Measurements from ENCODE around the gene EPB41L5.

EPB41L5 gene

DNA sequence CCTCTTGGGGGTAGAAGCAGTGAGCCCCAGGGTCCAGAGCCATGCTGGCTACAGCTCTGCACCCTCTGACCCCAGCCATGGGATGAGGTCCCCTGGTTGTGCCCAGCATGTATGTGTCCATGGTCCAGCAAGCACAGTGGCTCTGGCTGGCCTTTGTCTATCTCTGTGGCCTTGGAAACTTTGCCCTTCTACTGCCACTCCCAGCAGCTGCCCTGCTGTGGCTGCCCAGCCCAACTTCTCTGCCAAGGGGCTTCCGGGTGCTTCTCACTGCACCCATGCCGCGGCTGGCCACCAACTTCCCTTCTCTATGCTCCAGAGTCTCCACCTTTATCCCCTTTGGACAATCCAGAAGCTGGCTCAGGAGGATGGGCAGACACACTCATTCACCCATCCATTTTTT, 191.5 kb downstream of the EPB41L5 start:
- no peak for DNase-seq

DNA sequence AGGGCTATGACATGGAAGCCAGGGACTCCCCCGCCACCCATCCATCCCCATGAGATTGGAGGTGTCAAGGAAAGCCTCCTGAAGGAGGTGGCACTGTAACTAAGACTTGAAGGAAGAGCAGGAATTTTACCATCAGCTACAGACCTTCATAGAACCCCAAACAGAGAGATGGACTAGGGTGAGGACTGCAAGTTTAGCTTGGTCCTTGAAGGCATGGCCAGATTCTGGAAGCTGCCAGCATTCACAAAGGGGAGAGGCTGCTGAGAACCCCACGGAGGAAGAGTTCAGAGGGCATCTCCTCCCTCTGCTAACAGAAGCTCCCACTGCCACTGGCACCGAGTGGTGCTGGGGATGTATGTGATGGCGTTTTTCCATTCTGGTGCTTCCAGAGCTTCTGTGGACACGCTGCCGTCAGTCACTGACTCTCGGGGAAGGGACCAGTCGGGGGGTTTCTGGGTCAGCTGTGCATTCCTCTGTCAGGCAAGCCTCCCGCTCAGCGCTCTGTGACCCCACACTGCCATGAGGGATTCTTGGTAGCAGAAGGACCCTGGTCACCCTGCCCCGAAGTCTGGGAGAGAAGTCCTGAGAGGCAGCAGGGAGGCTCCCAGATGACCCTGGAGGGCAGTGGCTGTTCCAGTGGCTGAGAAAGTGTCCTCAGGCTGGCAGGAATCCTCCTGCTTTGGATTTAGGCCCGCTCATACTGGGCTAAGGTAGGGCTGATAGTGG, 192.2 kb downstream of the EPB41L5 start:
- DNase-seq, result no peak

DNA sequence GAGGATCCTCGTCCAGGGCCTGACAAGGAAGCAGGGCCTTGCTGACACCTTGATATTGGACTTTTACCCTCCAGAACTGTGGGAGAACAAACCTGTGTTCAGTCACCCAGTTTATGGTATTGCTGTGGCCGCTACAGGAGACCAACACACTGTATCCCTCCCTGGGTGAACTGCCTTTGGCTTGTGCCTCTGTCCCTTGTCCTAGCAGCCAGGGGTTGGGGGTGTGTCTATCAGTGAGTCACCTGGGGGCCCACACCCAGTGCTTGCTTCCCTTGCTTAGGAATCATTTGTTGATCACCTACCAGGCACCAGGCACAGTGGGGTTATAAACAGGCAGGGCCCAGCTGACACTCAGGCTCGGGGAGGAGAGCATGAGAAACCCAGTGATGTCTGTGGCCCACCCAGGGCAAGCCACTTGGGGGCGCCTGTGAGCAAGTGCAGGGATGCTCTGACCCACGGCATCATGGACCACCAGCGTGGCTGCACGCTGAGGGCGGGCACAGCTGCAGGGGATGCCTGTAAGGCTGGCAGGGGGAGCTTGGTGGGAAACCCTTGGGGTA, 193.2 kb downstream of the EPB41L5 start:
- peak in 1 of 2 donors; percentile 33 for DNase-seq

DNA sequence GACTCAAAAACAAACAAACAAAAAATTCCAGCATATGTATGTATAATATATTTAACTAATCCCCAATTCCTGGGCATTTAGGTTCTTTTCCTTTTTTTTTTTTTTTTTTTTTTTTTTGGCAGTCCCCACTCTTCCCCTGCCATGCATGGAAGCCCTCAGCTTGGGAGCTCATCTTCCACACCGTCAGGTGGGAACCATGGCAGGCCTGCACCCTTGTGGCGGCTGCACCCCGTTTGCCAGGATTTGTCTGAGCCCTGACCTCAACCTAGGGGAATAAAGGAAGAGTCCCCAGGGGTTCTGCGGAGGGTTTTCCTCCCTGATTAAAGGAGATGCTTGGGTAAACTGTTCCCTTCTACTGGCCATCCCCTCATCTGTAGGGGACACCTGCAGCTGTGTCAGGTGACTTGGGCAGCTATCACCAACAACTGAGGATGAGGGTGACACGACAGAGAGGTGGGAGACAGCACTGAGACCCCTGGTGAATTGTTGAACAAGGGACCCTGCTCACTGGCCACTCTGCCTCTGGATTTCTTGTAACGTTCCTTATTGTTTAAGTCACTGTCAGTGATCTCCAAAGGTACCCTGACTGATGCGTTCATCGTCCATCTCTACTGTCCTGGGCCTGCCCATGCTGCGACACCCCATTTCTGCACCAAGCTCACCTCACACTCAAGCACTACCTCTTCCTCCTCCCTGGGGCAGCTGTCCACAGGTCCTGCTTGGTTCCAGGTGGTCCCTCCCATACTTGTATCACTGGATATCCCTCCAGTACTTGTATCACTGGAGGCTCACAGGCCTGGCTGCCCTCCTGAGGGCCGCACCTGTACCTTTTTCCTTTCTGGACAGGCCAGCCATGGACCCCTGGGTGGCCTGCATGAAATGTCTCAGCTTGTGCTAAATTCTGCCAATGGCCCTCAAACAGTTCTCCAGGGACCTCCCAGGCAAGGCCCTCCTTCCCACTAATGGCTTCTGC, 195.8 kb downstream of the EPB41L5 start:
- no peak for DNase-seq

DNA sequence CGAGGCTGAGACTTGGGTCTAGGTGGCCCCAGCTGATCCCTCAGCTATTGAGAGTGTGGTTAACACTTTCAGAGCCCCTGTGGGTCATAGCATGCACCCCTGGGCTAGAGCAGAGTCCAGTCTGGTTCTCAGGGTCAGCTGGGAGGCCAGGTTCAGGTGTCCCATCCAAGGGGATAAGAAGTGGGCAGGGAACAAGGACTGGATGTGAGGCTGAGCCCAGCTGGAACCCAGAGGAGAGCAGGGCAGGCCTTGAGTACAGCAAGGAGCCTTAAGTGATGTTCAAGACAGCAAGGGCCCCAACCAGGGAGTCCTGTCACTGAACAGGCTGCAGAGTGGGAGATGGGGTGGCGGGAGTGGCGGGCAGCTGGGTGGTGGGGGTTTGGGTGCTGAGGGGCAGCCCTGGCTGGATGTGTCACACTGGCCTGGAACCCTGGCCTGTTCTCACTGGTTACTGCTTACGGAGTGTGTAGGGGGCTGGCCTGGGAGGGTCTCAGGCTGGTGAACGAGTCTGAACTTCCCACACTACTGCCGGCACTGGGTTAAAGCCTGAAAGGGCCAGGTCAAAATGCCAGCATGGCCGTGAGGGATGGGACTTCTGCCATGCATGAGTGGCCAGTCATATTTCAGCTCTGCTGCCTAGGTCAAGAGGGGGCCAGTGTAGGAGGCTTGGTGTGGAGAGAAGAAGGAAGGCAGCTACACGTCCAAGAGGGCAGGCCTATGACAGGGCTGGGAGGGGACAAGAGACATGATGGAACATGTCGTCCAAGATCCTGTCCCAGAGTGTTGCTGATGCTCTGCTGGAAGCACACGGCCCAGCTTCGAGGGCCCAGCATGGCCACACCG, 196.8 kb downstream of the EPB41L5 start:
- DNase-seq, result no peak

DNA sequence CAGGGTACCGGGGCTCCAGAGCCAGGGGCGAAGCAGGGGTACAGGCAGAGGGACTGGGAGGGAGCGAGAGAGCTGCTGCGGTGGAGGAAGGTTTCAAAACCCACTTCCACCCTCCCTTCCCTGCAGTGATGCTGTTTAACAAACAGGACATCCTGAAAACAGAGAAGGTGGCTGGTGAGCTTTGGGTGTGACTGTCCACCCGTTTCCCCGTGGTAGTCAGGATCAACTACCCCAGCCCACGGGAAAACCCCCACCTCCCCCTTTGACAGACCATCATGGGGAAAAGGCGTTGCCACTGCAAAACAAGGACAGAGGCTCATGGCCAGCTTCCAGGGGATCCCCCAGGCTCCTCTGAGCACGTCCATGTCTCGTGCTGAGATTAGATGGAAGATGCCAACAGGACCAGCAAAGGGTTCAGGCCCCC, 197.4 kb downstream of the EPB41L5 start:
- no peak for DNase-seq

DNA sequence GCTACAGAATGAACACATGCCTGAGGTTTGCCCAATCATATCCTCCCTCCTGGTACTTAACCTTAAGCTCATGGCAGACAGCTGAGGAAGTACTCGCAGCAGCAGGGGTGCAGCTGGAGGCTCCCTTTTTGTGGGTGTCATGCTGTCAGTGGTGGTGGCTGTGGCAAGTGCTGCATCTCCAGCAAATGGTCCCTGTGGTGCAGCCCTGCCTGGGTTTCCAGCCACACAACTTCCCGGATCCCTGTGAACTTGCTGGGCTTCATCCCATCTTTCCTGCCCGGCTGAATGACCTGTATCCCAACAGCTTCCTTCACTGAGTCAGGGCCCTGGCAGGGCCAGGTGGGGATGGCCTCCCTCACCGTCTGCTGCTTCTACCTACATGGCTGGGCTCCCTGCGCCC, 205.3 kb downstream of the EPB41L5 start:
- no peak for DNase-seq

DNA sequence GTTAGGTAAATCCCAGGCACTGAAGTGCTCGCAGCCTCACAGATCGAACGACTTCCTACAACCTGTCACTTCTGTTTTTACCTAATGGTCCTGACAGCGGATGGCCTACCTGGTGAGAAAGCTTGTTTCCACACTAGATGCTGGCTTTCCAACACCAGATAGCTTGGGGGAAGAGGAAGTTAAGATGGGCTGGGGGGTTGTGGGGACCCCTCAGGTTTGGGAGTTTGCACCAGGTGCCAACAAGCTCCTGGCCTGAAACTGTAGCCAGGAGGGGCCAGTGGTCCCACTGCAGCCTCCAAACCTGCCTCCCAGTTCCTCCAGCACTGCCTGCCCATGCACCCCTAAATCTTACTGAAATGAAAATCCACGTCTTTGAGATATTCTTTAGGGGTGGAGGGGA, 206.4 kb downstream of the EPB41L5 start:
- no peak for DNase-seq

DNA sequence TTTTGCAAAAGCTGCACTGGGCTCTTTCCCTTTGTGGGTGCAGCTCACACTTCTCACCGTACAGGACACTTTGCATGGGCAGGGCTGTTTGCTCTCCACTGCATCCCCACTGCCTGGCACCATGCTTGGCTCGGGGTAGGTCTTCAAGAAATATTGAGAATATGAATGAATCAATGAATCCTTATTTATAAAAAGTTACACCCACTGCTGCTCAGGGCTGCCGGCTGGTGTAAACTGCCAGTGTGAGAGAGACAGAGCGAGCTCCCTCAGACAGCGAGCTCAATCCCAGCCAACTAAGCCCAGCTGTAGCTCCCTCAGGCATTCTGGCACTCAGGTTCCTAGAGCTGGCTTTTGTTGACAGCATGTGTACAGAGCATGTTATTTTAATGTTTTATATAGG, 206.9 kb downstream of the EPB41L5 start:
- DNase-seq, result no peak

DNA sequence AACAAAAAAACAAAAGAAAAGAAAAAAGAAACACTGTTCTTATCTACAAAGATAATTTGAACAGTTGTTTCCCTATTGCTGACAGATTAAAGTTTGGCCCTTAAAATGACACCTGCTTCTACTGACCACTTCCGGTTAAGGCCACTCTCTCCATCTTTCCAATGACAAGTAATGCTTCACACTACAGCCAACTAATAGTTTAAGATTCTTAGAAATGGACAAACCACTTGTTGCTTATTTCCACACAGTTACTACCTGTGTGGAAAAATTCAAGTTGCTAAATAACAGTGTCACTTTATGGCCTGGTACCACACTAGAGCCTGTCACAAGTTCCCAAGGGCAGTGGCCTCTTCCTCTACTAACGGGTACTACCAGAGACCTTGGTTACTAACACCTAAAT, 207.9 kb downstream of the EPB41L5 start:
- no peak for DNase-seq

DNA sequence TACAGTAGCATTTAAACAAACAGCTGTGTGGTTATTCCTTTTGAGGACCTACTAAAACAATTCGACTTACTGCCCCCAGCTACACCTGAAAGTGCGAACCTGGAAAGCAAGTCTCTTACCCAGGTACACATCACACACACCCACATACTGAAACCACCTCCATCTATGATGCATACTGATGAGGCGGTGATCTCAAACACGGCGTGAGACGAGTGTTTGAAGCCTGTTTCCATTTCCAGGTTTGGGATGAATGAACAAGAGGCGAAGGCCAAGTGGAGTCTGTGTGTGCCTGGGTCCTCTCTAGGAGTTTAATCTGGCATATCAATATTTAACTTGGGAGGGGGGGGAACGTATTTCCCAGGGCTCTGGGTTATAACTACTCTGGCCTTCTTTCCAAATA, 208.7 kb downstream of the EPB41L5 start:
- DNase-seq, result no peak

DNA sequence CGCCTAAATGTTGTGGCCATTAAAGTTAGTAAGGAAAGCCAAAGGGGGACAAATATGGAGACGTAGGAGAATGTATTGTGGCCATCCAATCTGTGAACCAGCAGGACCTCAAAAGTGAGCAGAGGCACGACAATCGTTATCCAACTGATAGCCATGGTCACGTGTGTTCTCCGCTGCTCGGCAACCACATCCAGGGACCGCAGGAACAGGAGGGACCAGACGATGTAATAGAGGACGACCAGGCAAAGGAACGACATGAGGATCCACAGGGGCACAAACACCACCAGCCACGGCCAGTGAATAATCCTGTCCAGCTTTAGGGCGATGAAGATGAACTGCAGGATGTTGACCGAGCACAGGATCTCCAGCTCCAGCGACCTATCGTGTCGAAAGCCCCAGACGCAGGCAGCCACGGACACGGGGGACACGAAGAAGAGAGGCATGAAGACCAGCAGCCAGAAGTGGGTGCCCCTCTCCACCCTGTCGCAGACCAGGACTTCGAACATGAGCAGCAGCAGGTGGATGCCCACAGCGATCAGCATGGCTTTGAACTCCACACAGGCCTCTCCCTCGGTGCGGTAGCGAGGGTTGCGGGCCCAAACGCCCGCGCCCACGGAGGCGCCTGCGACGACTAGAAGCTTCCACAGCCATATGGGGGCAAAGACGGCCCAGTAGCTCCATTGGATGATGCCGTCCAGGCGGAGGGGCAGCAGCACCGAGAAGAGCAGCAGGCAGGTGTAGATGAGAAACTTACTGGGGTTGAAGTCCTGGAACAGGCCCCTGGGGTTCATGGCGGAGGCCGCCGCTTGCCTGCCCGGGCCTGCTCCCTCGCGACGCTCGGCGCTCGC, 209.5 kb downstream of the EPB41L5 start:
- DNase-seq, result peak in 1 of 2 donors; percentile 9

DNA sequence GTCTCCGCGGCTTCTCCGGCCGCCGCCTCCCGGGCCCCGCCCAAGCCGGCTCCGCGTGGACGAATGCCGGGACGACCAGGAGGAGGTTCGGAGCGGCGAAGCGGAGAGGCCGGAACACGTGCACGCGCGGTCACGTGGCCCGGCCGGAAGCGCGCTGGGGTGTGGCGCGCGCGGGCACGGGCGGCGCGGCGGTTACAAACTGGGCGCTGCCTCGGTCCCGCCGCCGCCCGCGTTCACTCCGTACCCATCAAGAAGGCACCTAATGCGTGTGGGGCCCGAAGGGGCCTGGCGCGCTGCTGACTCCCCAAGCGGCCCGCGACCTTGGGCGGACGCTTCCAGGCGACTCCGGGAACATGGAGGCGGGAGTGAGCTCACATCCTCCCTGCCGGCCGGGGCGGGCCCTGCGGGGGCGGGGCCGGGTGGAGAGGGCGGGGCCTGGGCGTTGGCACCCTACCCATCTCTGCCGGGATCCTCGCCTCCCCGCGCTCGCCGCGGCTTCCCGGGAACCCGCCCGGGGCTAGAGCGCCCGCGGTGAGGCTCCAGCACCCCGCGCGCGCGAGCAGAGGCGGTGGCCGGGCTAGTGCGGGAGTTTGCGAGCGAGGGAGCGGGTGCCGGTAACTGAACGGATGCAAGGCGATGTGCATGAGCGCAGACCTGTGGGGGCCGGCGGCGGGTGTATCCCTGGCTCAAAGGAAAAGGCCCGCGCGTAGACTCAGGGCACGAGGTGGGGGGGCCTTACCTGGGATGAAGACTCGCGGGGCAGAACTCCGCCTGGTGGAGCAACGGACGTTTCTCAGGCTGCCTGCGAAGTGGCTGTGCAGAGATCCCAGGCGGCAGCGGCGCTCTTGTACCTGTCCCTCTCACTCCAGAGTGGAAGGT, 210.4 kb downstream of the EPB41L5 start, which contains the start of gene TMEM185B:
TMEM185B (minus strand) TSS at position 367 of the 879 bp plus-strand sequence. CDS start 424 bp downstream, outside the sequence.
- DNase-seq, result peak; percentile 89 to 91

DNA sequence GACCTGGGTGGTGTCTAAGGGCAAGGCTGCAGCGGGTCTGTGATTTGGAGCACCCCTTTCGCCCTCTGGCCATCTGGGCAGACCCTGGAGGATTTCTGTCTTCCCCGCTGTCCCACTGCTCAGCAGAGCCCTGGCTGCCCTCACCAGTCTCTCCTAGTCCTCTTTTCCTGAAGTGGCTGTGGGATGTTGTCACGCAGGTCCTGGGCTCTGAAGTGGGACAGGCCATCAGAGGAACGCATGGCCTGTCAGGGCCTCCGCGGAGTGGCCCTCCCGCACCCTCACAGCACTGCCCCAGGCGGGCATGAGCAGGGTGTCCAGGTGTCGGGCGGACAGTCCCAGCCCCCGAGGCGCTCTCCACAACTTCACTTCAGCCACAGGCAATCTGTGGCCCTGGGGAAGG, 211.4 kb downstream of the EPB41L5 start:
- DNase-seq, result no peak

DNA sequence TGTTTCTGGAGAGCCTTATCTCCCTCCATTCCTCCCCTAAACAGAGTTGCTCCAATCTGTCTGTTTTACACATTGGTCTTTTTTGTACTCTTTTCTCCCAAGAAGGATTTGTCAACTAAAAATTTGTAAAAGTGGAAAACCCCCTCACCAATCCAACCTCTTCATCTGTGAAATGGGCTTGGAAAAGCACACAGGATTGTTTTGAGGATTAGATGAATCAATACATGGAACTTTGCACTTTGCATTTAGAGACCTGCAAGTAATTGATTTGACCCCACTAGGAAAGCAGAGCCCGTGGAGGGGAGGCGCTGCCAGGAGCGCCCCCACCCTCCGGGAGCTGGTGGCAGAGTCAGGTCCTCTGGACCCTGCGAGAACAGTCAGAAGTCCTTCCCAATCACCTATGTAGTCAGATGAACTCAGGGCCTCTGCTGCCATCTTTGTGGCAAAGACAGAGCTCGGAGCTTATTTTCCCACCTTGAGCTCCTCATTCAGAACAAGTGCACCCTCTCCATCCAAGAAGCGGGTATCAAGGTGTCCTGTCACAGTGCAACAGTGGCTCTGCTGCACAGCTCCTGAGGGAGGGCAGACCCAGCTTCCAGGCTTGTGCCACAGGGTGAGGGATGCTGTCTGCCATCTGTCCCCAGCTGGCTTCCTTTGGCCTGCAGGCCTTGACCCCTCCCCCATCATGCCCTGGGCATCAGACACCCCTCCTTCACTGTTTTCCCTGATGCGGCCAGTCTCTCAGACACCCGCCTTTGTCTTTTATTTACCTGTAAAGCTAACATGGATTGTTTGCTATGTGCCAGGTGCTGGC, 212.1 kb downstream of the EPB41L5 start:
- no peak for DNase-seq

DNA sequence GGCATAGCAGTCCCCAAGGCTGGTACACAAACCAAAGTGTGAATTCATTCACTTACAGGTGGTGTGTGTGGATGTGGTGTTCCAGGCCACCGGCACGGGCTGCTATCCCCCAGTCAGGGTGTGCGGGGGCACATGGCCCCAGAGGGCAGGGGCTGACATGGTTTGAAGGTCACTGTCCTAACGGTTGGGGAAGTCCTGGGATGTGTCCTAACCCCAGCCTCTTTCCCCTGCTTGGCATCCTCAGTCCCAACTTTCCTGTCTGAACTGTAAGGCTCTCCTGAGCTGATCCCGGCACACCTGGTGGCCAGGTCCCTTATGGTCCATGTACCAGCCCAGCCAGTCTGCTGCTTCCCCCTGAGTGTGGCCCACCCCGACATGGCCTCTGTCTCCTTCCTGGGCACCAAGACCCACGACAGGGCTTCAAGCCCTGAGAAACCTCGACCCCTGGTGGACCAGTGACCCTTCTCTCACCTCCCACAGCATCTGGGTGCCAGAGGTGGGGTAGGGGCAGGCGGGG, 212.7 kb downstream of the EPB41L5 start:
- DNase-seq, result no peak

DNA sequence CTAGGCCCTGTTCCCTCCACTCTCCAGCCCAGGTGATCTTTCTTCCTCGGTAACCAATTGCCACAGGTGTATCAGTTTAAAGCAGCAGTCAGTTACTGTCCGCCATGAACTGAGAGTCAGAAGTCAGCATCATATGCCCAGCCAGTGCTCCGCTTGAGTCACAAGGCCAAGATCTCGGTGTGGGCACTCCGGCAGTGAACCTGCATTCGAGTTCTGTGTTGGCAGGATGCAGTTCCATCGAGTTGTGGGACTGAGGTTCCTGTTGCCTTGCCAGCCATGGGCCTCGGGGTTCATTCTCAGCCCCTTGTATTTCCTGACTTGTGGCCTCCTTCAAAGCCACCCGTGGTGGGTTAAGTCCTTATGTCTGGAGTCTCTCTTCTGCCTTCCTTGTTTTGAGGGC, 213.4 kb downstream of the EPB41L5 start:
- DNase-seq, result no peak

DNA sequence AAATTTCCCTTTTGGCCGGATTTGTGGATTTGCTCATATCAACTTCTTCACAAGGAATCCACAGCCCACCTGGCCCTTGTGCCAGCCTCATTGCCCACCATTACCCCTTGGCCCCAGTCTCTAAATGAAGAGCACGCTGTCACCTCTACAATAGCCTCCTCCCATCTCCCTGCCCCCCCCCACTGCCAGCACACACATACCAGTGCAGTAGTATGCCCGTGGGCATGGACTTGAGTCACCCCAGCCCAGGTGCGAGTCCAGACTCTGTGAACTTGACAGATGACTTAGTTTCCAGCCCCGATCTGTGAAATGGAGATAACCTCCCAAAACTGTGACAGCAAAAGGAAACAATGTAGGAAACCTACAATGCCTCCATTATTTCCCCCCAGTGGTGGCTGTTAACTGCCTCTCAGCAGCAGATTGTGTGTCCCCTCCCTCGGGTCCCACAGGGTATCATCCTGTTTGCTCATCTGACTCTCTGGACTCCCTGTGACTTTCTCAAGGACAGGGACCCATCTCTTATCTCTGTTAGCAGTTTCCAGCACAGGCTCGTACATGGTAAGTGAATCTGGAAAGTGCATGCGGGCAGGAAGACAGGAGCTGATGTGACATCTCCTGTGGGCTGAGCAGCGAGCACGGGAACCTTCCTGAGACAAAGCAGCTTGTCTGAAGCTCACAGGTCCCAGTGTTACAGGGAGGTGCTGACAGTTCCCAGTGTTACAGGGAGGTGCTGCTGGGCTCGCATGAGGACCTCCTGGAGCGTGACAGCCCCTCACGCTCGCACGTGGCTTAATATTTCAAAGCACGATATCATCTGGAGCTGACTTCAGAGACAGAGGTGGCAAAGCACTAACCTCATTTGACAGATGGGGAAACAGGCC, 214.5 kb downstream of the EPB41L5 start:
- peak in 1 of 2 donors; percentile 40 for DNase-seq

All from activated CD4-positive, alpha-beta T cell treated with anti-CD3 and anti-CD28 coated beads for 4 hours (primary cell).